K562 (cell line): ENCODE measurements around the gene C22orf39. TPM values are rescaled to one million over a fixed set of nuclear protein-coding genes. Genes with fewer than 3 reads are reported as not detected.

Experiments
- CLOCK ChIP-seq: fragments of 250-450 bp; sonication (Bioruptor Pico); IDR thresholded peaks from 2 replicates; pipeline ENCODE4 v1.4.0; 2020; ENCODE audit warnings: mild to moderate bottlenecking, moderate library complexity, borderline replicate concordance
- CTBP1 ChIP-seq: fragments of 450-650 bp; IDR thresholded peaks from 2 replicates; pipeline ENCODE4 v1.6.1; 2016; ENCODE audit warnings: borderline replicate concordance
- ELF4 ChIP-seq: fragments of 450-650 bp; formaldehyde crosslinking; IDR thresholded peaks from 2 replicates; pipeline ENCODE4 v1.4.0; 2022; ENCODE audit warnings: missing genetic modification characterization
- EP400 ChIP-seq: fragments of 450-650 bp; IDR thresholded peaks from 2 replicates; pipeline ENCODE4 v1.6.1; 2017; ENCODE audit warnings: antibody characterized with exemption, mild to moderate bottlenecking, moderate library complexity
- FOXP4 ChIP-seq: sonication (generic); formaldehyde crosslinking; IDR thresholded peaks from 2 replicates; pipeline ENCODE4 v1.8.0; 2022; ENCODE audit warnings: mild to moderate bottlenecking, missing genetic modification reagents, borderline replicate concordance
- HEY1 ChIP-seq: fragments of 250-450 bp; sonication (Bioruptor Pico); IDR thresholded peaks from 2 replicates; pipeline ENCODE4 v1.5.0; 2020; ENCODE audit warnings: mild to moderate bottlenecking, moderate library complexity, borderline replicate concordance
- LEF1 ChIP-seq: fragments of 450-650 bp; IDR thresholded peaks from 2 replicates; pipeline ENCODE4 v1.6.1; 2016; ENCODE audit warnings: mild to moderate bottlenecking
- MAZ ChIP-seq, 2 experiments: fragments of 450-650 bp in 1 of 2; sonication (generic) in 1 of 2; formaldehyde crosslinking; IDR thresholded peaks in 1 of 2; conservative IDR thresholded peaks in 1 of 2; 2 replicates each; pipeline versions ENCODE4 v1.4.0 to v1.5.0; 2020; ENCODE audit warnings: mild to moderate bottlenecking in 1 of 2, missing genetic modification reagents in 1 of 2
- PBX2 ChIP-seq, 2 experiments: IDR thresholded peaks in 1 of 2; conservative IDR thresholded peaks in 1 of 2; 2 replicates each; pipeline ENCODE4 v1.6.1; 2016; ENCODE audit warnings: low read depth in 2 of 2, mild to moderate bottlenecking in 1 of 2, missing compliant biosample characterization in 1 of 2, missing genetic modification characterization in 1 of 2, moderate library complexity in 1 of 2
- POLR2G ChIP-seq: fragments of 200-400 bp; formaldehyde crosslinking; IDR thresholded peaks from 2 replicates; pipeline ENCODE4 v1.6.1; 2017; ENCODE audit warnings: low read depth, mild to moderate bottlenecking, antibody characterized with exemption, low read length, moderate library complexity
- RHOXF2B ChIP-seq: fragments of 250-450 bp; sonication (Bioruptor Pico); conservative IDR thresholded peaks from 2 replicates; pipeline ENCODE4 v1.5.1; 2021
- SMAD3 ChIP-seq: fragments of 450-650 bp; formaldehyde crosslinking; conservative IDR thresholded peaks from 2 replicates; pipeline ENCODE4 v1.4.0; 2020; ENCODE audit warnings: mild to moderate bottlenecking
- STAT6 ChIP-seq: sonication (generic); formaldehyde crosslinking; IDR thresholded peaks from 2 replicates; pipeline ENCODE4 v1.8.1; 2023; ENCODE audit warnings: mild to moderate bottlenecking, missing genetic modification reagents
- SUPT5H ChIP-seq: fragments of 450-650 bp; IDR thresholded peaks from 2 replicates; pipeline ENCODE4 v1.6.1; 2016
- ZNF449 ChIP-seq: fragments of 250-450 bp; sonication (Bioruptor Pico); IDR thresholded peaks from 2 replicates; pipeline ENCODE4 v1.8.0; 2022; ENCODE audit warnings: moderate library complexity, mild to moderate bottlenecking, inconsistent platforms
- polyA plus RNA-seq, 8 experiments: library from polyadenylated mRNA; depleted of rRNA in 4 of 8; stranded (reverse) in 5 of 8; unstranded in 3 of 8; fragments of >200 nt; fragmentation: Nextera tagmentation in 2 of 8; fragmentation: Illumina TruSeq in 1 of 8; extraction: Ambion mirVana in 2 of 8; extraction: Trizol in 1 of 8; gene quantifications; 2 replicates each; pipeline versions ENCODE4 v1.2.1 to v1.2.3, GENCODE V29; 2011 to 2014; ENCODE audit warnings: inconsistent platforms in 1 of 8, missing spikeins in 1 of 8
- total RNA-seq, 7 experiments: library from RNA; depleted of rRNA in 6 of 7; stranded (reverse); fragments of >200 nt in 6 of 7; fragmentation: Illumina TruSeq in 2 of 7; extraction: Trizol in 2 of 7; gene quantifications; 2 replicates each; pipeline versions ENCODE4 v1.2.1 to v1.2.3, GENCODE V29; 2011 to 2021; ENCODE audit warnings: low replicate concordance in 1 of 7

The C22orf39 gene
- total and polyA plus RNA-seq, 9 of the 15 experiments (the other 6 are each of a cell fraction or from before 2014, with no cell fraction given), result 20.4 to 139 (median 66.8) TPM

GRCh38 chr22:19497245-19497644 lies 49.7 kb upstream of the C22orf39 start (continued):
- no peak for TF ChIP-seq FOXP4
- TF ChIP-seq POLR2G, result peak; percentile 54
- TF ChIP-seq CLOCK (CRISPR knock-in tag), result no peak
- no peak for TF ChIP-seq STAT6 (CRISPR knock-in tag)
- no peak for TF ChIP-seq ELF4 (CRISPR knock-in tag)
- peak; percentile 58; the same call in 1 of the 2 replicates for TF ChIP-seq CTBP1
- TF ChIP-seq LEF1, result no peak
- no peak for TF ChIP-seq HEY1 (CRISPR knock-in tag)
- no peak for TF ChIP-seq EP400
- TF ChIP-seq MAZ (CRISPR knock-in tag; conservative IDR thresholded peaks at IDR 0.05 in 1 of 2, IDR thresholded peaks at IDR 0.05 in 1 of 2), result peak; percentile 46 to 64; a peak in 3 of 4 replicates
- TF ChIP-seq ZNF449, result no peak
- TF ChIP-seq RHOXF2B, result 0 out of 2 replicates have a peak, but pooled peaks have one; percentile 66
- 0 out of 2 replicates have a peak, but pooled peaks have one; percentile 31 for TF ChIP-seq SMAD3
- TF ChIP-seq PBX2 (CRISPR knock-in tag; IDR thresholded peaks at IDR 0.05; ENCODE audit: low read depth), result no peak
- peak; percentile 34 for TF ChIP-seq PBX2 (tag; conservative IDR thresholded peaks at IDR 0.05; ENCODE audit: low read depth)
- TF ChIP-seq SUPT5H, result 0 out of 2 replicates have a peak, but pooled peaks have one; percentile 34
